ENCODE measurements around the gene MRPS23.

Gene MRPS23

DNA sequence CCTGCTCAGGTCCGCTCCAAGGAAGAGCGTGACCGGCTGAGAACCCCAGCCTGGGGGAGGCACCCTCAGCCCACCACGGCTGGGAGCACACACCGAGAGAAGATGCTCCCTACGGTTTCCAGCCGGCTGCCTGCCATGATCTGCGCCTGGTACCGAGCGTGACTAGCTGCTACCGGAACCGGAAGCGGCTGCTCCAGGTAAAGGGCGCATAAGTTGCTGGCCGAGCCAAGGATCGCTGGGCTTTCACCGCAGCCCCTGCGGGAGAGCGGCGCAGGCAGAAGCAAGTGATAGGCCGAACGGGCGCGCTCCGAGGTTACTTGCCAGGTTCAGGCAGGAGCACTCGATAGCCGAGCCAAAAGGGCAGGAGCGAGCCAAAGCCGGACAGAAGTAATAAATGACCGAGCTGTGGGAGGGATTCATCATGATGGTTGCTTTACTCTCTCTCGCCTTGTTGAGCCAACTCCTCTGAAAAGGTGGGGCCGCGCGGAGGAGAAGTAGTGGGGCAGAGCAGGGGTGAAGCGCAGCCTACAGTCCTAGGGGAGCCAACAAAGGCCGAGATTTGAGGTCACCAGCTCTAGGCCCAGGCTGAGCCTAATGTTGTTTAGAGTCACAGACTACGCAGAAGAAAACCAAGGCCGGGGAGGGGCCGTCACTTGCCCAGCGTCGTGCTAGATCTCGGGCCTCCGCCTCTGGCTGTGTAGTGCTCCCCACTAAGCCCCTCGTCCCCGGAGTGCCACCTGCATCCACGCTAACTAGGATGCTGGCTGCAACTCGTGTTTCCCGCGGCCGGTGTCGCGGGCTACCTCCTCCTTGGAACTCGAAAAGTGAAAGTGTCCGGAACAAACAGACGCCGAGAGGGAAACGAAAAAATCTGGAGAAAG is at the start of gene MRPS23:
Gene MRPS23 (minus strand): TSS at position 171 of the 881 bp plus-strand sequence. CDS start 34 bp downstream, at position 137.
- DNase-seq (ENCODE audit: insufficient read length, low spot score) (peak; percentile 95), FAIRE-seq (peak; percentile 94)

DNA sequence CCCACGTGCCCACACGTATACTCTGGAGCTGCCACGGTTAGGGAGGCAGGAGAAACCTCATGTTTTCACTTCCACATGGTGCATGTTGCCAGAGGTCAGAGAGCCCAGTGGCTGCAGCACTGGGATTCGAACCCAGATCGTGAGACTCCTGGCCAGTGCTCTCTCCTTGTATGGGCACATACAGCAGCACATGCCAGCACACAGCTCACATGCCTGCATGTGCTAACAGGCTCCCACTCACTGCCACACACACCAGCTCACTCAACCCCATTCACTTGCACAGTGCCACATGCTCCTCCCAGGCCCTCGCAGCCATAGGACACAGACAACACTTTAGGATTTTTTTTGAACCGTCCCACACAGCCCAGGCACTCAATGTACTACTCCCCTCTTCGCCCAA is 49.5 kb upstream of the MRPS23 start:
- DNase-seq (ENCODE audit: insufficient read length, low spot score) = no peak
- FAIRE-seq = no peak

DNA sequence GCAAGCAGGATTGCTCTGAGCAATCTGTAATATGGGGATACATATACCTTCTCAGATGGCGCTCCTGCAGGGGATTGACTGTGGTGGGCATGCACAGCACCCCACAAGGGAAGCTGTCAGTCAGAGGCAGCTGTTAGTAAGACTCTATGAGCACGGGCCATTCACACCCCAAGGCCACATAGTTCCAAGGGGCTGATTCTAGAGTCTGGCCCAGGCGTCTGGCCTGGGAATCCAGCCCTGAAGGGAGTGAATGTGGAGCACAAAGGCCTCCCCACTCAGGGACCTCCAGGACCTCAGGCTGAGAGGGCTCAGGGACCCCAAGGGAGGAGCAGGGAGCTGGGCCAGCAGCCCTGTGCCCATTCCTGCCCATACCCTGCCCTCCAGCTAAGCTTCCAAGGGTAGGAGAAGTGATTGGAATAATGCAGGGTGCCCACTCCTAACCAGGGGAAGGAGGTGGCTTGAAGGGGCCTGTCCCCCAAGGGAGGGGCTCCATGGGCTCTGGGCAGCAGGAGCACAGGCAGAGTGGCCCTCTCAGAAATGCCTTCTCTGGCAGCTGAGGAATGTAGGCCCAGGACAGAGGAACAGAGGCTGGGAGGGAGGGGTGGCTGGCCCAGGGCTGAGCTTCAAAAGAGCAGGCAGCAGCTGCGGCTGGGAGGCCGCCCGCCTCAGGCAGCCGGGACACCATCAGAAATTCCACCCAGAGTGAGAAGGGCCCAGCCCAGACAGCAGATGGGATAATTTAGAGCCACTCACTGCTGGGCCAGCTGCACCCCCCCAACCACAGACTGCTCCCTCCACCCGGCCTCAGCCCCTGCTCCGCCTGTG is 48.9 kb upstream of the MRPS23 start:
- FAIRE-seq (no peak), DNase-seq (ENCODE audit: insufficient read length, low spot score) (no peak)

DNA sequence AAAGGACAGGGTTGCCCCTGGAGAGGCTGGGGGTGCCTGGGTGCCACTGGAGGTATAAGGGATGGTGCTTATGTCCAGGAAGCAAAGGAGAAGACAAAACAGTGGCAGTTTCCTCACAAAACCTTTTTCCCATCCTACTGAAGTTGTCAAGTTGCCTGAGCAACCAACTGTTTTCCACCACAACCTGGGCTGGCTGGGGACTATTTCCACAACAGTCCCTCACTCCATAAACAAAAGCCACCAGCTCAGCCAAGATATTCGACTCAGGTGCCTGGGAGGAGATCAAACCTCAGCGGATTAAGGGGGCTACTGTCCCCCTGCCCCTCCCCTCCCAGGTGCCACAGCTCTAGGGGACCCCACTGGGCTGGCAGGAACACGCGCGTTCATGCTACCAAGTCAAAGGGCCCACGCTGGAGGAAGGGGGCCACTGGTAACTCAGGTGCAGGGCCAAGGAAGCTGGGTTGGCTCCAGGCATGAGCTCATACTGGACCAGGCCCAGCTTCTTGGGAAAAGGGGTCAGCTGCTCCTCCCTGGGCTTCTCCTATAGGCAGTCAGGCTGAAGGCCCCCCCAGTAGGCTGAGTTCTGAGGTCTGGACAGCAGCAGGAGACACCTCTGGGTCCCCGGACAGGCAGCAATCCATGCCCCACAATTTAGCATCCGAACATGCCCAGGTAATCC is 45.7 kb upstream of the MRPS23 start:
- DNase-seq (ENCODE audit: insufficient read length, low spot score) = no peak
- no peak for FAIRE-seq

DNA sequence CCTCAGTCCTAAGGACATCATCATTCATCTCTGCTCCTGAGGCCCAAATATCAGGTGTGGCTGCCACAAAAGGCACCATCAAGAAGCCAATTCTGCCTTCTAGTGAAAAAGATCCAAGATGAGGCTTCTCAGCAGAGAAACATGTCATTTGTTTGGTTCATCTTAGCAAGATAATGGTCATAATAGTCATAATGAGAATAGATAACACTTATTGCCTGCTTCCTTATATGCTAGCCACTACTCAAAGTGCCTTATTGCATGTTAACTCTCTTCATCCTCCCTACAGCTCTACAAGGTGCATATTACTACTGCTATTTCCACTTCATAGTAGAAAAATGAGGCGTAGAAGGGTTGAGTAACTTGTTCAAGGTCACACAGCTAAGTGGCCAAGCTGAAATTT is 45.0 kb upstream of the MRPS23 start:
- FAIRE-seq (no peak), DNase-seq (ENCODE audit: insufficient read length, low spot score) (no peak)

DNA sequence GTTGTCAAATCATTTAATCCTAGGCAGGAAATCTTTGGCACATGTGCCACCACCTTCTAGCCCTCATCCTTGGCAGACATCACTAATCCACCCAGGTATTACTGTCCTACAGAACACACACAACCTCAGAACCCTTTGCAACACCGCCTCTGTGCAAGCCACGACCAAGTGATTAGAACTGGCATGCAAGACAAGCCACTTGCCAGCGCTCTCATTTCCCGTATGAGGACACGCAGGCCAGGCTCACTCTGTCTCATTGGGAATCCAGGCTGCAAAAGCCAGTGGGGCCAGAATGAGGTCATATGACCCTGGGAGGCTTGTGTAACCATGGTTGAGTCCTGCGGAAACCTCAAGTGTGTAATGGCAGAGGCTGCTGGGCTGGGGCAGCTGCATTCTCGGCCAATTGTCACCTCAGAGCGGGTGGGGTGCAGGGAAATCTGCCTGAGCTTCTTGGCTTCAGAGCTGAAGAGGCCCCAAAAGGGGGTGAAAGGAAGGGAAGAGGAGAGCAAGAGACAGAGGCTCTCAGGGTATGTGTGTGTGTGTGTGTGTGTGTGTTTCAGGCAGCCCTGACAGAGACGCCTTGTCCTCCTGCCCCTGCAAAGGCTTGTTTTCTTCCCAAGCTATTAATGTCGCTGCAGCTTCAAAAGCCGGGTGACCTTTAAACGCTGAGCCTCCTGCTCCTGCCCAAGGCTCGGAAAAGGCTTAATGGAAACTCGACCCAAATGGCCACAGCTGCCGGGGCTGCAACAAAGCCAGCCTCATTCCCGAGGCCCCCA is 43.2 kb upstream of the MRPS23 start:
- DNase-seq (ENCODE audit: insufficient read length, low spot score) = no peak
- FAIRE-seq = no peak

DNA sequence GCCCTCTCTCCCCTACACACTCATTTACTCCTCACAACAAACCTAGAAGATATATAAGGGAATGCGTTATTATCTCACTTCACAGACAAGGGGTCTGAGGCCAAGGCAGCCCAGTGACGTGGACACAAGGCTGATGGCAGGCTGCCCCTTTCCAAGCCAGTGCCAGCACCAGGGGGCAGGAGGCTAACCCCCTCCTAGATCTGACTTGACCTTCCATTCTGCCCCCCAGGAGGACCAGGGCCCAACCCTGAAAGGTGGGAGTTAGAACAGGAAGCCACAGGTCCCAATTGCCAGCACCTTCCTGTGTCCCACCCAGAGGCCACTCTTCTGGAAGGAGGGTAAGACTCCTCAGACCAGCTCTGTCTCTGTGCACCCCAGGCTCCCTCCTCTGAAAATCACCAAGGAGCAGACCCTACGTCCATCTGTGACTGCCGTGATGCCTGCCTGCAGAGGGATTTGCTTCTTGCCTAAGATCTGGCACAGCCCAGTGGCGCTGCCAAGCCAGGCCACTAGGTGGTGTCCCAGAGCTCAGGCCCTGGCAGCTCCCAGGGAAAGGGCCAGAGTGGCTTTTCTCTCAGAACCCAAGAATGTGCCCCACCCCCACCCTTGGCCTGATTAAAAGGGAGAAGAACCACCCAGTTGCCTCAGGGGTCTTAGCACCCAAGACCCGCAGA is 42.4 kb upstream of the MRPS23 start:
- FAIRE-seq = peak; percentile 90
- DNase-seq (ENCODE audit: insufficient read length, low spot score) = peak; percentile 90

DNA sequence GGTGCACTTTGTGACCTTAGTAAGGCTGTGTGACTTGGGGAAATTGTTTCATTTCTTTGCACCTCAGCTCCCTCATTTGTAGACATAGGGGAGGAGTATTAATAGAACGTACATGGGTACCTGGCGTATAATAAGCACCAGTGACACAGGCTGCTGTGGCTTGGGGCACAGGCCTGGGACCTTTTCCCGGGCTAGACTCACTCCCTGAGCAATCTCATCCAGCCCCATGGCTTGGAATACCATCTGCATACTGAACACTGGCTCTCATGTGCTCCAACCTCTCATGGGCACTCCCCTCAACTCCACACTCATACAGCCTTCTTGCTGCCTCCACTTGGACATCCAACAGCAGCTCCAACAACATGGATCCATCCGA is 41.0 kb upstream of the MRPS23 start:
- DNase-seq (ENCODE audit: insufficient read length, low spot score) (no peak), FAIRE-seq (no peak)

DNA sequence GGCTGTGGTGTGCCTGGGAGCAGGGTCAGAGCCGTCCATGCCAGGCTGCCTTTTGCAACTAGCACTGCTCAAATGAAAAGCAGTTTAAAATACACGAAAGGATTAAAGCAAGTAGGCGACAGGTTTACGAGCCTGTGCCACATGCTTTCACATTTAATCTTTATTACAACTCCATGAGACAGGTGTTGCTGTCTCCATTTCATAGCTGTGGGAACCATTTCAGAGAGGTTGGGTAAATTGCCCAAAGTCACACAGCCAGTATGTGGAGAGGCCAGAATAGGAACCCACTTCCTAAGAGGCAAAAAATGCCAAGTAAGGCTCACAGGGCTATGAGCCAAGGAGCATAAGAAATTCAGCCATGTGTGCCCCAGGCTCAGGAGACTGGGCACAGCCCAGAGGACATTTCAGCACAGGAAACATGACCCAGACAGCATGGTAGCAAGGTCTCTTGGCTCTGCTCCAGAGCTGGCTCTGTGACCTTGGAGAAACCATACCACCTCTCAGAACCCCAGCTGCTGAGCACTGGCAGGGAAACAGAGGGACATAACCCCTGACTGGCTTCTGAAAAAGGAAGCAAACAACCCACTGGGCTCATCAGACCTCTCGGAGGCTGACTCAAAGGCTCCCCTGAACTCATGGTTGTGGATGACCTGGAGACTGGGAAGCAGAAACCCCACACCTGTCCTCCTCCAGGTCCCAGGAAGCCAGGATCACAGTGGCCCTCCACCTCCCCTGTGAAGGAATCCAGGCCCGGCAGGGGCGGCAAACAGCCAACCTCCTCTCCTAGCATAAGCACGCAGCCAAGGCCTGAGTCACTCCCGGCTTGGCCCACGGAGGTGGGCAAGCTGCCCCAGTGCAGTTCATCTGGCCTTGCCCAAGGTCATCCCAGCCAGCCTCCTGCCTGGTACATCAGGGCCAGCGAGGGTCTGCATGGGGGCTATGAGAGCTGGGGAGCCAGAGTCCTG is 40.3 kb upstream of the MRPS23 start:
- FAIRE-seq (no peak), DNase-seq (ENCODE audit: insufficient read length, low spot score) (no peak)

DNA sequence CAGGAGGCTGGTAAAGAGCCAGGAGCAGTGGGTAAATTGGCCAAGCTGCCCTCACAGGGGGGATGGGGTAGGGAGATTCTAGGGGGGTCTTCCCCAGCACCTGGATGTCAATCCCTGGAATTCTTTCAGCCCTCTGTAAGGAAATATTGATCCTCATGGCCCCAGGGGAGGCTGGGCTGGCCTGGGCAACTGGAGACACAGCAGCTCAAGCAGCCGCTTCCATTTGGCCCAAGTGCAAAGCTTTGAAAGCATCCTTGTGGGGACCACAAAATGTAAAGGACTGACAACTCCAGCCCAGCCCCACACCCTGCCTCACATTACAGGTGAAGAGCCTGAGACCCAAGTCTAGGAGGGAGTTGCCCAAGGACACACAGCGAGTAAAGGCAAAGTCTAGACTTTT is 39.4 kb upstream of the MRPS23 start:
- FAIRE-seq (no peak), DNase-seq (ENCODE audit: insufficient read length, low spot score) (no peak)

DNA sequence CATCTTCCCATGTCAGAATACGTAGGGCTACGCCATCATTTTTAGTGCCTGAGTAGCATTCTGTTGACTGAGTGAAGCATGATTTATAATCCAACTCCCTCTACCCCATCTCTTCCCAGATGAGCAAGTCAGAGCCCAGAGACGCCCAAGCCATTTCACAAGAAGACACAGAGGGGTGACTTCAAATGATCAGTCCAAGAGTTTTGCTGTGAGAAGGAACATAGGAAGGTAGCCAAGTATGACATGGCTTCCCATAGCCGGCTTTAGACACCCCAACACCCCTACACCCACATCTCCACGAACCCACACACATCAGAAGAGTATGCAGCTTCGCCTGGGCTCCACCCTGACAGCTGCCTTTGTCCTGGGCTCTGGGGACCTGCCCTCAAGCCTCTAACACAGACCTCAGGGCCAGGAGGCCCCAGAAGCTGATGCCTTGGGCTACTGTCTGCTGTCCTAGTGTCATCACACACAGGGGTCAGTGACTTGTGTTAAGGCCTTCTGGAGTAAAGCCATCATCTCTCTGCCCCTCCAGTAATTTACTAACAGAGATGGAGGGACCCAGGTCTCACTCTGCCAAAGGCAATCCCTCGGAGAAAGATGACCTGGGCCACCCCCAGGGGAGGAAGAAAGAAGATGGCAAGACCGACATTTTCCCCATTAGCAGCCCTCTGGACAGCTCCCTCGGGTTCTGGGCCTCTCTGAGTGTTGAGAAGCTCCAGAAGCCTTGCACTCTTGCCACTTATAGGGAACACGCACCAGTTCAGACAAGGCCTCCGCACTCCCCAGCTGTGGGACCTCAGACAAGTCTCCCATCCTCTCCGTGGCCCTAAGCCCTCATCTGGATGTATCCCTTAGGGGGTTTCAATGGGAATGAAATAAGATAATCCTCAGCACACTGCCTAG is 38.7 kb upstream of the MRPS23 start:
- FAIRE-seq = no peak
- no peak for DNase-seq (ENCODE audit: insufficient read length, low spot score)

DNA sequence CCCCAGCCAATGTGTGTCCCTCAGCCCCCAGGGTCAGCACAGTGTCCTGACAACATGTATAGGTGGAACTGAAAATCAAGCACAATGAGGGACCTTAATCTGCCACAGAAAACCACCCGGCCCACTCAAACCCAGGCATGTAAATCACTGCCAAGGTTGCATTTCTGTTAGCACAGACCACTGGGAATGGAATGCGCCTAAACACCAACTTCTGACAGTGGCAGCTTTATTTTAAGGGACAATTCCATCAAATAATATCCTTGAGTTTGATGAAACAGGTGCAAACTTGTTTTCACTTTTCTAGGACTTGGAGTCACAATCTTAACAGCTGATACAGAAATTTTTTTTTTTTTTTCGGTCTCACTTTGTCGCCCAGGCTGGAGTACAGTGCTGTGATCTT is 37.3 kb upstream of the MRPS23 start:
- DNase-seq (ENCODE audit: insufficient read length, low spot score) (no peak), FAIRE-seq (peak; percentile 33)

DNA sequence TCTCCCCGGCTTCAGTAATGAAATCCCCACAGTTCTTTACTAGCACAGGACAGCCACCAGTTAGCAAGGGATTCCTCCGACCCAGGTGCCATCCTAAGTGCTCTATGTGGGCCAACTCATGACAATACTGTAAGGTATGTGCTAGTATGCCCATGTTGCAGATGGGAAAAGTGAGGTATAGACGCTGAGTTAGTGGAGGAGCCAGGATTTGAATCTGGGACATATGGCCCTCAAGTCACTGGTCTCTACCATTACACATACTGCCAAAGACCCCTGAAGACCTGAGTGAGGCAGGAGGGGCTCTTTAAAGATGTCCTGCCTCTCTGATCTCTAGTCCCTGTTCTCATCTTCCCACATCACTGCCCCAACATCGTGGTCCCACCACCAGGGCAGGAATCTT is 36.2 kb upstream of the MRPS23 start:
- no peak for FAIRE-seq
- DNase-seq (ENCODE audit: insufficient read length, low spot score) = no peak

DNA sequence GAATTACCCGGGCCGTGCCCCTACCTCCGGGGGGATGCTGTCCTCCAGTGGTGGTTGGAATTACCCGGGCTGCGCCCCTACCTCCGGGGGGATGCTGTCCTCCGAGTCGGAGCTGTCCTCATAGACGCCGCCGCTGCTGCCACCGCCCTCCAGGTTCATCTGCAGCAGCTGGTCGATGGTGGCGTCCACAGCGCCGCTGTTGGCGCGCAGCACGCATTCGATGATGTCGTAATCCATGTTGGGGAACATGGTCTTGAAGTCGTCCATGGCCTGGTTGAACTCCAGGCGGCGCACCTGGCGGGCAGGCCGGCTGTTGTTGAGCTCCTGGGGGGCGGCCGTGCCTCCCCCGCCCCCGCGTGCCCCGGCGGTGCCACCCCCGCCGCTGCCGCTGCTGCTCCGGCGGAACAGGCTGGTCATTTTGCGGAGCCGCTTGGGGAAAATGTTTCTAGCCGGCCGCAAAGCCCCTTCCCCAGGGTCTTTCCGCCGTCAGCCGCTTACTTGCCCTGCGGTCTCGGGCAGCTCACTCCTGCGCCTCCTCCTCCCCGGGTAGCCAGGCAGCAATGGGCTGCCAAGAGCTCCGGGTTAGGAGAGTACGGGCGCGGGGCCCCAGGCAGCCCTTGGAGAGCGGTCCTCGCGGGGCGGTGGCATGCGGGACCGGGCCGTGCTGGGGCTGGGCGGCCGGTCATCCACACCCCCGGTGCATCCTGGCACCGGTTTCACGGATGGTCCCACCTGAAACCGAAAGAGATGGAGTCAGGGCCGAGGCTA is 35.5 kb upstream of the MRPS23 start:
- DNase-seq (ENCODE audit: insufficient read length, low spot score) (no peak), FAIRE-seq (no peak)

DNA sequence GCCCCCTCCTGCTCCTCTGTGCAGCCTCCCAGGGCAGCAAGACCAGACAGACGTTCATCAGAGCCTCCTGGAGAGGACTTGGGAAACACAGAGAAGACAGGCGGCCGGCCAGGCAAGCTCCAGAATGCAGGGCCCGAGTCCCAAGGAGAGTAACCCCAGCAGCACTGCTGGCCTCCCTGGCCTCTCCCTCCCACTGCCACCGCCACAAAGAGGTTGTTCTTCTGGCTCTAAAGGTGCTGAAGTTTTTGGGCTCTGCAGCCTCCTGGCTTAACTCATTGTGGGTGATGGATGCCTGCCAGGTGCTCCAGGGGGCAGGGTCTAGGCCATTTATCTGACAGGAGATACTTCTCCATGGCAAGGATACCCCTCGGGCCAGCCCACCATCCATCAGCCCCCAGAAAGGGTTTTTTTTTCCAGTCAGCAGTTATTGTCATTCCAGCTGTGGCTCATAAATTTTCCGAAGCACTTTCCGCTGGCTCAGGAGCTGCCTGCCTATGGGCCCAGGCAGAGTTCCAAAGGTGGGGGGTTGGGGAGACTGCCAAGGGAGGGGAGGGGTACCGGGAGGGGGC is 32.0 kb upstream of the MRPS23 start:
- no peak for DNase-seq (ENCODE audit: insufficient read length, low spot score)
- no peak for FAIRE-seq

DNA sequence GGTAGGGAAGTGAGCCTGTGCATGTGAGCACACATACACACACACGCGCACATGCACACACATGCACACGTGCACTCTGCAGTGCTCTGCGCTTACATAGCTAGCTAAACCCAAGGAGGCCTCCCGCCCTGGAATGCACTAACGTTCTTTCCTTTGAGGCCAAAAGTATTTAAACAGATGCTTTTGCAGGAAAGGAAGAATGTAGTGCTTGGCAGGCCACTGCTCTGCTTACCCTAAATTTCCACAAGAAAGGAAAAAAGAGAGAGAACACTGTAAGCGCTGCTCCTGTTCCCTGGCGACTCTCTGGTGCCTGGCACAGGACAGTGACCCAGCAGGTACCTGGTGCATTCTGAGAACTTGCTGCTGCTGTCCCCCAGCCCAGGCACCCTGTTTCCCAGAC is 31.3 kb upstream of the MRPS23 start:
- no peak for FAIRE-seq
- no peak for DNase-seq (ENCODE audit: insufficient read length, low spot score)

DNA sequence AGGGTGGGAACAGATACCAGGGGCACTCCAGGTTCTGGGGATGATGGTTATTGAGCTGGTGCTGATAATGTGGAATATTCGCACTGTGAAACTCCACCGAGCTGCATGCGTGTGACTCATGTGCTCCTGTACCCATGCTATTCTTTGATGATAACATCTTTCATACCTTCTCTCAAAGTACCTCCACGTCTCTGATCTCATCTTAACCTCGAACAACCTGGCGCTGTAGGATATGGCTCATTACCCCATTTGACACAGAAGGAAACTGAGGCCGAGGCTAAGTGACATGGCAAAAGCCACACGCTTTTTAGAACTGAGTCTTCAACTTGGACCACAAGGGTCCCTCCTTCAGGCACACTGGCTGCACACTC is 30.2 kb upstream of the MRPS23 start:
- FAIRE-seq = no peak
- DNase-seq (ENCODE audit: insufficient read length, low spot score) = no peak
